Anterior cingulate cortex (tissue), 58 donors: ENCODE measurements around the gene LDB2.
A peak's percentile ranks its signal among the peaks of the same experiment; 100 is the strongest.

Source experiments
- DNase-seq, 58 donors: peaks; one replicate each; lab custom pipeline; 2025; lab: John Stamatoyannopoulos, UW

Gene LDB2

GRCh38 chr4:16694884-16695276, 203.6 kb downstream of the LDB2 start:
- no peak for DNase-seq

- DNase-seq, result peak in 1 of 58 donors; percentile 13
Measured at GRCh38 chr4:16694173-16694883, 204.1 kb downstream of the LDB2 start.

DNA sequence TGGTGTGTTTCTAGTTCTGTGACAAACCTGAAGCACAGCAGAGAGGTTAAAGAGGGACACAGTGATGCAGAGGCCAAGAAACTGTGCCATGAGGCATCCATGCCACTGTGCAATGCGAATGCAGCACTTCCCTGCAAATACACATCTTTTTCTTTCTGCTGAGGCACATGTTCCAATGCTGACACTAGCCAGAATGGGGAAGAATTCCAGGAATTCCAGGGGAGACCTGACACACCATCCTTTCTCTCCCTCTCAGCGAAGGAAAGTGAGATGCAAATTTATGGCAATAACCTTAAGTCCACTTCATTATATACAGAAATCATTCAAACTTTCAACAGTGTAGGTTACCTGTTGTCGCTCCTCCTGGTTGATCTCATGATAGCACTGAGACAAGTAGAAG, 204.8 kb downstream of the LDB2 start:
- DNase-seq, result no peak

DNA sequence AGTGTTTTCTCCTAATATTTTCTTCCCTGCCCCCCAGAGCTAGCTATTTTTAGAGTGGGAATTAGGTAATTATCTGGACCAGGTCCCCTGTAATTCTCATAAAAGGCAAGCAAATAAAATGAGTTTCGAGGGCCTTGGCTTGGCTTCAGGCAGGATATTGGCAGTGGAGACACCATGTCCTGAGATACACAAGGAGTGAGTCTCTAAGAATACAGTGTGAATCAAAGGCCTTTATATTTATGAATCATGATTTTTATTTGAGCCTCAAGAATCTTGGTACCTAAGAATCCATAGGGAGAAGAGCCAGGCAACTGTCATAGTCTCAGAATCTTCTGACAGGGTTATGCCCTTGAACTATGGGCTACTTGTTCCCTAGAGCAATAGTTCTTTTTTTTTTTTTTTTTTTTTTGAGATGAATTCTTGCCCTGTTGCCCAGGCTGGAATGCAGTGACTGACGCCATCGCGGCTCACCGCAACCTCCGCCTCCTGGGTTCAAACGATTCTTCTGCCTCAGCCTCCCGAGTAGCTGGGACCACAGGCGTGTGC, 205.4 kb downstream of the LDB2 start:
- DNase-seq, result peak in 1 of 58 donors; percentile 5

GRCh38 chr4:16692524-16692923, 205.9 kb downstream of the LDB2 start:
- DNase-seq, result peak in 2 of 58 donors; percentile 17 to 23

GRCh38 chr4:16692046-16692445, 206.4 kb downstream of the LDB2 start:
- DNase-seq, result no peak

- DNase-seq, result no peak
Measured at GRCh38 chr4:16691450-16691849, 207.0 kb downstream of the LDB2 start.

GRCh38 chr4:16687845-16688244, 210.6 kb downstream of the LDB2 start:
- DNase-seq, result no peak

- DNase-seq, result no peak
Measured at GRCh38 chr4:16687011-16687410, 211.4 kb downstream of the LDB2 start.

GRCh38 chr4:16686195-16686594, 212.2 kb downstream of the LDB2 start:
- no peak for DNase-seq

- no peak for DNase-seq
Measured at GRCh38 chr4:16685536-16685935, 212.9 kb downstream of the LDB2 start.

DNA sequence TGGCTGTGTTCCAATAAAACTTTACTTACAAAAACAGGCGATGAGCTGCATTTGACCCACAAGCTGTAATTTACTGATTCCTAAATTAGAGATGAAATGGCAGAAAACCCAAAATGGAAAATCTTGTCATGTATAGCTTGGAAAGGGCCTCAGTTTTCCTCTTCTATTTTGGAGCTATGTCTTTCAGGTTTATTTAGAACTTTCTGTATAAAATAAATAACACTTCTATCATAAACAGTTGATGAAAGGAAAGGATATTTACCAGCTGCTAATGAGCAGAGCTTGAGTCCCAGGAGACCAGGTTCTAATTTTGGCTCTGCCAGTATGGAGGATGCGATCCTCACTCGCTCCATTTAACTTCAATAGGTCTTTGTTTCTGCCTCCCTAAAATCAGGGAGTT, 213.5 kb downstream of the LDB2 start:
- no peak for DNase-seq

GRCh38 chr4:16684097-16684496, 214.3 kb downstream of the LDB2 start:
- DNase-seq, result no peak

GRCh38 chr4:16682975-16683374, 215.5 kb downstream of the LDB2 start:
- no peak for DNase-seq

GRCh38 chr4:16677001-16677944, 221.2 kb downstream of the LDB2 start:
- DNase-seq, result no peak

DNA sequence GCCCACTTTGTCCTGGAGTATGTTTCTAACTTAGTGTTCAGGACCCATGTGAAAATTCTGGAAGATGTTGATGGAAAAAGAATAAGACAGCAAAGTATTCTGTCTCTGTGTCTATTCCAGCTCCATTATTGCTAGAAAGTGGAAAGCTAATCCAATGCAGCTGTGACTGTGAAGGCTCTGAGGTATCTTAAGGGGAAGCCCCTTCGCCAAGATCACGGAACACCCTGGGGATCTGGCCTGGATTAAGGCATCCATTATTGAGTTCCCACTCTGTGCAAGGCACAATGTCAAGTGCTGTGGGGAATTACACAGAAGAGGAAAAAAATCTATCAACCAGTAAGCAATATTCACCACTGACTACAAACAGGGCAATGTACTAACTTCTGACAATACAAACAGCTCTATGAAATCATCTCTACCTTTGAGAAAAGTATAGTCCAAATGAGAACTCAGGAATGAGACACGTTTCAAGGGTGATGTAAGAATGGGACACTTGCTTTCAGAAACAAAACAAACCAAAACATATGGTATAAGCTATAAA, 222.1 kb downstream of the LDB2 start:
- no peak for DNase-seq

DNA sequence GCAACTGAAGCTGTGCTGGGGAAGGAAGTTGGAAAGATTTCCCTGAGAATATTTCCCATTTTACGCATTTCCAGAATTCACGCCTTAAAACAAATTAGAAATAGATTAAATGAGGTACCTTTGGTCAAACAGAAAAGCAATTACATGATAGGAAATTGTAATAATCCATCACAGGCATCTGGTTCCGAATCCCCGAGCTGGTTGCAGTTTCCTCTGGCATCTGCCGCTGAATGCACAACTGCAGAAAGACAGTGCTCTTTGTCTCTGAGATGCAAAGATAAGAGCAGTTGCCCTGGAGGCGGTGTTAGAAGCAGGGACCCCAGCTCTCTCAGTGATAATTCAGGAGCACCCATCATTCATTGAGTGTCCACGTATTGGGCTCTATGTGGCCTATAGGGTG, 224.4 kb downstream of the LDB2 start:
- DNase-seq, result peak in 1 of 58 donors; percentile 7

DNA sequence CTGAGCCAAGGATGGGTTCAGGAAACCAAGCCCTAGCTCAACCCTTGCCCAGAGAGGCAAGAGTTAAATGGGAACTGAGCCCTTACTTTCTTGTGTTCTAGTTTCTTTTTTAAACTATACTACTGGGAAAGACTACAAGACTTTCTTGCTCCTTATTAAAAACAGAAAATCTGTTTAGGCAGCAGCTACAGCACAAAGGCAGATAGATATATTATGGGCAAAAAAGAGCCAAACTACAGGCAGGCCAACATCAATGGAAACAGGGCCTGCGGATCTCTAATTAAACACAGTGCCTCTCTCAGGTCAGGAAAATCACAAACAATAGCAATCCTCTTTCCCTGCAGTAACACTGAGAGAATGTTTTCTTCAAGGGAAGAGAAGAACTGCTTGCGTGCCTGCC, 226.0 kb downstream of the LDB2 start:
- DNase-seq, result no peak

DNA sequence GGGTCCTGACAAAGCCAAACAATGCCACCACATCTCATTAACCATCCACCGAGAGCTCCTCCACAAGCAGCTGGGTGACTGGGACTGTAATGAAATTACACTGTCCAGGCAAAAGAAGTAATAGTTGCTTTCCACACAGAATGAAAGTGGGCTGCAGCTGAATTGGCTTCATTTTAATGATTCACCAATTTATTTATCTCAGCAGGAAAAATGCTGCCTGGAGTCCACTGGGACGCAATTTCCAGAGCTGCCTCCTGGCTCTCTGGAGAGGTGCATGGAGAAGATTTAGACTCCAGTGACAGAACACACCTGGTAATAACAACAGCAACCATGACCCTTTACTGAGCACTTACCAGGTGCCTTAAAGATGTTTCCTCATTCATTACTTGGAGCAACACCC, 226.7 kb downstream of the LDB2 start:
- no peak for DNase-seq

GRCh38 chr4:16670727-16671126, 227.7 kb downstream of the LDB2 start:
- DNase-seq, result no peak

GRCh38 chr4:16669036-16669435, 229.4 kb downstream of the LDB2 start:
- DNase-seq, result no peak
